Skeletal muscle tissue (tissue), 4 donors: ENCODE results near the gene SCEL. TPM values are rescaled to one million over a fixed set of nuclear protein-coding genes. Genes with fewer than 3 reads are reported as not detected.
"Not testable (repeated sequence)": the region's sequence is repeated elsewhere in the genome, so short reads cannot be mapped to it uniquely, and the experiment has no call there.

Source experiments
- H3K27ac ChIP-seq: one replicate; pipeline ENCODE4 v1.7.0; 2013; ENCODE audit warnings: mild to moderate bottlenecking, low read depth, low read length, inconsistent platforms
- H3K27me3 ChIP-seq, 3 donors: one replicate each; pipeline ENCODE4 v1.7.0; 2013; ENCODE audit warnings: low read length in 3 of 3; ENCODE audit not compliant: control insufficient read depth in 3 of 3, insufficient read depth in 3 of 3
- H3K36me3 ChIP-seq, 3 donors: one replicate each; pipeline ENCODE4 v1.7.0; 2013; ENCODE audit warnings: low read length in 3 of 3; ENCODE audit not compliant: control insufficient read depth in 3 of 3, insufficient read depth in 3 of 3
- H3K4me1 ChIP-seq, 3 donors: one replicate each; pipeline ENCODE4 v1.7.0; 2013; ENCODE audit warnings: low read length in 3 of 3, mild to moderate bottlenecking in 3 of 3; ENCODE audit not compliant: control insufficient read depth in 3 of 3, insufficient read depth in 3 of 3
- H3K4me3 ChIP-seq, 3 donors: one replicate each; pipeline ENCODE4 v1.7.0; 2013; ENCODE audit warnings: low read length in 3 of 3
- H3K9ac ChIP-seq, 3 donors: one replicate each; pipeline ENCODE4 v1.7.0; 2013; ENCODE audit warnings: low read length in 3 of 3, mild to moderate bottlenecking in 3 of 3, moderate library complexity in 2 of 3, low read depth in 1 of 3
- H3K9me3 ChIP-seq, 3 donors: one replicate each; pipeline ENCODE4 v1.7.0; 2013; ENCODE audit warnings: low read length in 3 of 3; ENCODE audit not compliant: control insufficient read depth in 3 of 3
- total RNA-seq: library from RNA; depleted of rRNA; stranded (reverse); fragments of >200 nt; gene quantifications from one replicate; pipeline ENCODE4 v1.2.3, GENCODE V29; 2014
- donor health status: Osteomylitis.

Gene SCEL
- total RNA-seq, 1 donor from 2014 or later = not detected

DNA sequence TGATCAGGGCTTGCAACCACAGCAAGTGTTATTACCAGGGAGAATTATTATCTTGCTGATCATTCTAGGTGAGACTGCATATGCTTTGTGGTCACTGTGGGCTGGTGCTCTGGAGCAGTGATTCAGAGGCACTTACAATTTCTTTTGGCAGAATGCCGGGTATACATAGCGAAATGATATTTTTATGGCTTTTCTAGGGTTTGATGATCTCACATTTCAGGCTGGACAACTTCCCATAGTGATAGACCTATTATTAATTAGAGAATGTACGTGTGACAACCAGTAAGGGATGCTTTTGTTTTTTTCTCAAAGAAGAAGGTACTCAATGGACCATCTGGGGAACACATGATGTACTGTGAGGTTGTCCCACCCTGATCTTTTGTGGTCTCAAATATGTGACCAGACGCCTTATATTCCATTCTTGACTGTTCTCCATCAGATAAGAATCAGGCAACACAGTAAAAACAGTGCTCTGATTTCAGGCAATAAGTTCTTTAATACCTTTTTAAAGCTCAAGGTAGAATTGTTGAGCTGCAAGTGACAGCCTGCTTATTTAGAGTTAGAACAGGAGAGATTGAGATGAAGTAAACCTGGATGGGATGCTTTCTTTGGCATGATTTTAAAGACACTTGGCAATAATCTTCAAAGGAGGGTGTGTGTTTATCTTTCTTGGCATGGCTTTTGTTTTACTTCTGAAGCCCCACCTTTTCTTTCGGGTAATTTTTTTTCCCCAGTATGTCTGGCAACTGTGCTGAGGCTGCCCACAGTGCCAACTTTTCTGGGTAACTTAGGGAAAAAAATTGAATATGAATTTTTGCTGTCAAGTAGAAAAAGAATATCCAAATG is 27.4 kb upstream of the SCEL start:
- Histone ChIP-seq H3K27me3 (no peaks in the 10 kb centered on the region), H3K9ac (no peak overlapping the region), H3K27ac (no peak overlapping the region), H3K4me3 (no peak overlapping the region), H3K9me3 (no peaks in the 10 kb centered on the region), H3K4me1 (no peaks in the 10 kb centered on the region), H3K36me3 (no peaks in the 10 kb centered on the region)

DNA sequence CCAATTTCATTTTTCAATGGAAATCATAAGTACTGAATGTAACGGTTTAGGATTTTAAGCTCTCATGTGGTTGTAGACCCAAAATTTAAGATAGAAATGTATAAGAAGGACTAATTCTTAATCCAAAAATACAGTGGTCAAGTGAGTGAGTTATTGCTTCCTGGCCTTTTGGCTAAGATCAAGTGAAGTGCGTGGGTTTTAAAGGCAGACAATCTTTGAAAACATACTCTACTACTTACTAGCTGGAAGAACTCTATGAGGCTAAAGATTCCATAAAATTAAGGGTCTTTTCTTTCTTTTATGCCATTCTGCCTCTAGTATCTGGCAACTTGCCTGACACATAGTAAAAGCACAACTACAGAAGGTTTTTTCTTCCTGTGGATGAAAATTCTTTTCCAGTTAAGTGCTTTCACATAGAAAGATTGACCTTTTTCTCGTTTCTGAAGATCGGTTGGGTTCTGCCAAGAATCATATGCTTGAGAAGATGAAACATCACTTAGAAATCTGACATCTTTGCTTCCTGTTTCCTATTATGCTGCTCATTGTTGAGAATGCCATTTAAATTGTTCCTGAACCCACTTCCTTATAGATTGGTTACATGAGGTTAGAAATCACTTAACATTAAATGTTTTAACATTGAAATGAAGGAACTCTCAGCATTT is 26.4 kb upstream of the SCEL start:
- Histone ChIP-seq H3K9ac (no peak overlapping the region), H3K27ac (no peak overlapping the region), H3K4me3 (no peak overlapping the region), H3K36me3 (no peaks in the 10 kb centered on the region), H3K27me3 (no peaks in the 10 kb centered on the region), H3K4me1 (no peaks in the 10 kb centered on the region), H3K9me3 (no peaks in the 10 kb centered on the region)

DNA sequence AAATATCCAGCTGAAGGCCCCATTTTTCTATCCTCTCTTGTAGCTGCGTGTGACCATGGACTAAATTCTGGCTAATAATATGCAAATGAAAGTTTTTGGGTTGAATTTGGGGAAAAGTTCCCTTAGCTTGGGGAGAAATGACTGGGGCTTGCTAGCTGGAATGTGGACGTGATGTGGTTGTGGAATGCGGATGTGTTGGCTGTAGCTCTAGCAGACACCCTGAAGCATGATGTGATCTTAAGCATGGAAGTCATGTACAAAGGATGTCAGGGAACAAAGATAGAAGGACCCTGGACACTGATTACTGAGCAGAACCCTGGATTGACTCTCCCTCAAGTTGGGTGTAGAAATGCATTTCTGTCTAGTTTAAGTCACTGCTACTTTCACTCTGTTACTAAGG is 25.4 kb upstream of the SCEL start:
- Histone ChIP-seq H3K4me3 (no peak overlapping the region), H3K9ac (no peak overlapping the region), H3K27ac (no peak overlapping the region), H3K9me3 (no peaks in the 10 kb centered on the region), H3K27me3 (no peaks in the 10 kb centered on the region), H3K4me1 (no peaks in the 10 kb centered on the region), H3K36me3 (no peaks in the 10 kb centered on the region)

GRCh38 chr13:77511552-77511951 is 24.0 kb upstream of the SCEL start:
- Histone ChIP-seq H3K9ac (no peak overlapping the region), H3K27me3 (no peaks in the 10 kb centered on the region), H3K4me1 (no peaks in the 10 kb centered on the region), H3K9me3 (no peaks in the 10 kb centered on the region), H3K27ac (no peak overlapping the region), H3K36me3 (no peaks in the 10 kb centered on the region), H3K4me3 (no peak overlapping the region)

DNA sequence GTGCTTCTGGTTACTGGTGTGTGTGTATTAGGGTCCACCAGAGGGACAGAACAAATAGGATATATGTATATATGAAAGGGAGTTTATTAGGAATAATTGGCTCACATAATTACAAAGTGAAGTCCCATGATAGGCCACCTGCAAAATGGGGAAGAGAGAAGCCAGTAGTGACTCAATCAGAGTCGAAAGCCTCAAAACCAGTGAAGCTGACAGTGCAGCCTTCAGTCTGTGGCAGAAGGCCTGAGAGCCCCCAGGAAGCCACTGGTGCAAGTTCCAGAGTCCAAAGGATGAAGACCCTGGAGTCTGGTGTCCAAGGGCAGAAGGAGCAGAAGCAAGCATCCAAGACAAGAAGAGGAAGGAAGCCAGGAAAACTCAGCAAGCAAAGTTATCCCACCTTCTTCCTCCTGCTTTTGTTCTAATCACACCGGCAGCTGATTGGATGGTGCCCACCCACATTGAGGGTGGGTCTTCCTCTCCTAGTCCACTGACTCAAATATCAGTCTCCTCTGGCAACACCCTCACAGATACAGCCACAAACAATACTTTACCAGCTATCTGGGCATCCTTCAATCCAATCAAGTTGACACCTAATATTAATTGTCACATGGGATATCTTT is 21.7 kb upstream of the SCEL start:
- H3K4me1 ChIP-seq = no peaks in the 10 kb centered on the region
- H3K9me3 ChIP-seq = no peaks in the 10 kb centered on the region
- no peaks in the 10 kb centered on the region for H3K27me3 ChIP-seq
- H3K9ac ChIP-seq = no peak overlapping the region
- H3K4me3 ChIP-seq = no peak overlapping the region
- H3K36me3 ChIP-seq = no peaks in the 10 kb centered on the region
- H3K27ac ChIP-seq = no peak overlapping the region

DNA sequence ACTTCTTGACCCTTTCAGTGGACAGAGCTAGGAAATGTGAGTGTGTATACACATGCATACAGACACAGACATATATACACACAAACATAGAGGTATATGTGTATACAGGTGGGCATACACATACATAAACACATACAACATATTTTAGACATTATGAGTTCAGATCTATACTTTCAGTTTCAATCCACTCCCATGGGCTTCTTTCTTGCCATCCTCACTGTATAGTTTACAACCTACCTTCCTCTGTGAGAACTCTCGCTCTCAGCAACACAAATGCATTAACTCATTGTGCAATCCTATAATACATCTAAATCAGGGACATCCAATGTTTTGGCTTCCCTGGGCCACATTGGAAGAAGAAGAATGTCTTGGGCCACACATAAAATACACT is 21.2 kb upstream of the SCEL start:
- H3K4me3 ChIP-seq = no peak overlapping the region
- H3K36me3 ChIP-seq = no peaks in the 10 kb centered on the region

DNA sequence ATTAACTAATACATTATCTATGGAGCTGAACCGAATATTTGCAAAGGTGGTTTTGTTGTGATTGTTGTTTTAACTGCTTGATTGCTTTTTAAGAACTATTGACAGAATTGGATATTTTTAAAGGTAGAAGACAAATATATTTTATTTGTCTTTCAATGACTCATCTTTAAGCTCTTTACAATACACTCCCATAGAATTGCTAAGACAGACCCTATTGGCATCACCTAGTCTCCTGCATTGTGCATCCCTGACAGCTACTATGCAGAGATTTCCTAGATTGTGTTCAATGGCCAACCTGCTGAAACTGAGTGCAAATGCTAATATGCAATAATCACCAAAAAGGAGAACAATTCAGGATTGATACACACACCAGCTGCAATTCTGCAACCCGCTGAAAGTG is 19.7 kb upstream of the SCEL start:
- Histone ChIP-seq H3K9me3 (no peaks in the 10 kb centered on the region), H3K4me1 (no peaks in the 10 kb centered on the region), H3K27ac (no peak overlapping the region), H3K36me3 (no peaks in the 10 kb centered on the region), H3K9ac (no peak overlapping the region), H3K4me3 (no peak overlapping the region), H3K27me3 (no peaks in the 10 kb centered on the region)

More for the DNA sequence above, 21.2 kb upstream of the SCEL start:
- H3K9me3 ChIP-seq = no peaks in the 10 kb centered on the region
- H3K9ac ChIP-seq = no peak overlapping the region
- H3K27me3 ChIP-seq = no peaks in the 10 kb centered on the region
- no peaks in the 10 kb centered on the region for H3K4me1 ChIP-seq
- no peak overlapping the region for H3K27ac ChIP-seq

- no peaks in the 10 kb centered on the region for H3K4me1 ChIP-seq
- H3K36me3 ChIP-seq = no peaks in the 10 kb centered on the region
- H3K27ac ChIP-seq = no peak overlapping the region
- H3K9me3 ChIP-seq = no peaks in the 10 kb centered on the region
- H3K27me3 ChIP-seq = no peaks in the 10 kb centered on the region
- no peak overlapping the region for H3K9ac ChIP-seq
- H3K4me3 ChIP-seq = no peak overlapping the region
These were observed 19.1 kb upstream of the SCEL start for GRCh38 chr13:77516342-77516789.

DNA sequence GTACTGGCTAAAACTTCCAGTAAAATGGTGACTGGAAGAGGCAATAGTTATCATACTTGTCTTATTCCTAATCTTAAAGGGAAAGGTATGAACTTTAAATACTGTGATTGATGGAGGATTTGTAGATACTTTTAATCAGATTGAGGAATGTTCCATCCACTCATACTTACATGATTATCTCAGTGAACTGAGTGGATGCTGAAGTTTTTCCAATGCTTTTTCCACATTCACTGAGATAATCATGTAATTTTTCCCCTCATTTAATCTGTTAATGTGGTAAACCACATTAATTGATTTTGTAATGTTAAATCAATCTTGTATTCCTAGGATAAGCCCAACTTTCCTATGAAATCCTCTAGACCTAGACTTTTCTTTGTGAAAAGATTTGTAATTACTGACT is 17.2 kb upstream of the SCEL start:
- Histone ChIP-seq H3K36me3 (no peaks in the 10 kb centered on the region), H3K4me1 (no peaks in the 10 kb centered on the region), H3K9me3 (no peaks in the 10 kb centered on the region), H3K27ac (no peak overlapping the region), H3K27me3 (no peaks in the 10 kb centered on the region), H3K9ac (no peak overlapping the region), H3K4me3 (no peak overlapping the region)

DNA sequence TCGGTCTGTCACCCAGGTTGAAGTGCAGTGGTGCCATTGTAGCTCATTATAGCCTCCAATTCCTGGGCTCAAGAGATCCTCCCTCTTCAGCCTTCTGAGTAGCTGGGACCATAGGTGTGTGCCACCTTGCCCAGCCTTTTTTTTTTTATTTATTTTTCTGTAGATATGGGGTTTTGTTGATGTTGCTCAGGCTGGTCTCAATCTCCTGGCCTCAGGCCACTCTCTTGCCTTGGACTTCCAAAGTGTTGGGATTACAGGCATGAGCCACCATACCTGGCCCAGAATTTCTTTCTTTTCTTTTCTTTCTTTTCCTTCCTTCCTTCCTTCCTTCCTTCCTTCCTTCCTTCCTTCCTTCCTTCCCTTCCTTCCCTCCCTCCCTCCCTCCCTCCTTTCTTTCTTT is 16.1 kb upstream of the SCEL start:
- H3K27ac ChIP-seq, H3K27me3 ChIP-seq, H3K9me3 ChIP-seq, H3K4me1 ChIP-seq, H3K9ac ChIP-seq, H3K36me3 ChIP-seq, H3K4me3 ChIP-seq: not testable (repeated sequence)
